Epidermal melanocyte (primary cell): ENCODE data around the gene ZSCAN25.
"Not testable (repeated sequence)": the region's sequence is repeated elsewhere in the genome, so short reads cannot be mapped to it uniquely, and the experiment has no call there.

Experiments
- DNase-seq: peaks from one replicate; pipeline ENCODE4 v3.0.0; 2011; ENCODE audit warnings: low spot score; ENCODE audit not compliant: insufficient read length

Gene ZSCAN25

DNA sequence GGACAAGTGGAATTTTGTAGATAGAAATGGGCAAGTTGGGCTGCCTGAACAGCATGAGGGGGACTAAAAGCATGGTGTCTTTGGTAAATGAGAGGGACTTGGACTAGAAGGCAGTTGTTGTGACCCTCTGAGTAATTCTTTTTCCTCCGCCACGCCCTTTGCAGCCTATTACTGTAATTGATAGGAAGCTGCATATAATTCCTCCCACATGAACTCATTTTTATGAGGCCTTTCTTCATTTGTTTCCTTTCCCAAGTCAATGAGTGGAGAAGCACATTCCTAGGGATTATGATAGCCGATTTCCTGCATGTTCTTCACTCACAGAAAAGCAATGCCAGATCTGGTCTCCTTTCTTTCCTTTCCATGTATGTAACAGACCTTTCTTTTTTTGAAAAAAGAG, 27.7 kb downstream of the ZSCAN25 start:
- no peak for DNase-seq

DNA sequence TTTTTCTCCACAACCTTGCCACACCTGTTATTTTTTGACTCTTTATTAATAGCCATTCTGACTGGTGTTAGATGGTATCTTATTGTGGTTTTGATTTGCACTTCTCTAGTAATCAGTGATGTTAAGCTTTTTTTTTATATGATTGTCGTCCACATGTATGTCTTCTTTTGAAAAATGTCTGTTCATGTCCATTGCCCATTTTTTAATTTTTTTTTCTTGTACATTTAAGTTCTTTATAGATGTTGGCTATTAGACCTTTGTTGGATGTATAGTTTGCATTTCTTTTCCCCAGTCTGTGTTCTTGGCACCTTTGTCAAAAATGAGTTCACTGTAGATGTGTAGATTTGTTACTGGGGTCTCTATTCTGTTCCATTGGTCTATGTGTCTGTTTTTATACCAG, 28.8 kb downstream of the ZSCAN25 start:
- no peak for DNase-seq

DNA sequence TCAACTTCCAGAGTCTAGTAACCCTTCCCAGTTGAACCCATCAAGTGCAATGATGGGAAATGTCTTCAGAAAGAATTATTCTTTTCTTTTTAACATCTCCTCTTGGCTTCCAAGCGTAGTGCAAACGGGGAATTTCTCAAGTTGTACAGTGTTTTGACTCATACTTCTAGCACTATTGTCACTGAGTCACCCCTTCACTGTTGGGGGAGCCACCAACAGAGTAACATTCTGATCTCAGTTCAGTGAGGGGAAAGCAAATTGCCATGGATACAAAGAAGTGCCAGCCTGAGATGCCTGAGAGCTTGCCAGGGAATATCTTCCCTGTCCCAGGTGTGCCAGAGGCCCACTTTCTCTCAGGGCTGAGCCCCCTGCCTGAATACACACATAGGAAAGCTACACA, 32.1 kb downstream of the ZSCAN25 start:
- no peak for DNase-seq

DNA sequence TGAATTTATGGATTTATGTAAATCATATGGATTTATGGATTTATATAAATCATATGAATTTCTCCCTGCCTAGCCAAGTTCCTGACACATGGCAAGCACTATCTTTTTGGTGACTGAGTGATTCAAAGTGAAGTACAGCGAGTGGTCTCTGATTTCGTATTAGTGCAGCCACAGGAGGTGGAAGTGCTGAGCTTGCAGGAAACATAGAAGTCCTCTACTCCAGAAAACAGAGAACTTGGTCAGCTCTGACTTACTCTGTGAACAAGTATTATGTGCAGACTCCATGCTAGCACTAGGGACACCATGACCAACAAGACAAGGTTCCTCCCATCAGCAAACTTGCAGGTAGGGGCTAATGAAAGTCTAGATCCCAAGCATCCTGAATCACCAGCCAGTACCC, 34.5 kb downstream of the ZSCAN25 start:
- no peak for DNase-seq

DNA sequence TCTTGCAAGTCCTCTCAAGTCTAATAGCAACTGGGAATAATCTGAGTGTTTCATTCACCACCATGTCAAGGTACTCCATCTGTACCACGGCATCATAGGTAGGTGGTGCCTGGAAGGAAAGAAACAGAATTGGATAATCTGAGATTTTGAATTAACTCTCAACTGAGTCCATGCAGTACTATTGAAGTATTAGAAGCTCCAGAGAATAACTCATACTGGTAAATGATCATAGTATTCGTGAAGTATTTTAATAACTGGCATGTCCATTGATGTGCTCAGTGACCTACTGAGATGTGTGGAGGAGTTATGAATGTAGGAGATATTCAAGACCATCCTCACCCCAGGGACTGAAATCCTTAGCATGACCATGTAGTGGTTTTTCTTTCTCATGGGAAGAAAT, 35.9 kb downstream of the ZSCAN25 start:
- no peak for DNase-seq

DNA sequence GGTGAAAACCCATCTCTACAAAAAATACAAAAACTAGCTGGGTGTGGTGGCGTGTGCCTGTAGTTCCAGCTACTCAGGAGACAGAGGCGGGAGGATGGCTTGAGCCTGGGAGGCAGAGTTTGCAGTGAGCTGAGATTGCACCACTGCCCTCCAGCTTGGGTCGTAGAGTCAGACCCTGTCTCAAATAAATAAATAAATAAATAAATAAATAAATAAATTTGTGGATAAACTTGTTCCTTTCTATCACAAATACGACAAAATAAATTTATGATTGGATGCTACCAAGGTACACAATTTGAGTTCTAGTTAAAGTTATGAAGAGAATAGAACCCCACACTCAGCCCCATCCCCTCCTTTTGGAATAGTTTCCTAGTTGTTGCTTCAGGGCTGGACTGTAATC, 36.5 kb downstream of the ZSCAN25 start:
- not testable (repeated sequence) for DNase-seq

DNA sequence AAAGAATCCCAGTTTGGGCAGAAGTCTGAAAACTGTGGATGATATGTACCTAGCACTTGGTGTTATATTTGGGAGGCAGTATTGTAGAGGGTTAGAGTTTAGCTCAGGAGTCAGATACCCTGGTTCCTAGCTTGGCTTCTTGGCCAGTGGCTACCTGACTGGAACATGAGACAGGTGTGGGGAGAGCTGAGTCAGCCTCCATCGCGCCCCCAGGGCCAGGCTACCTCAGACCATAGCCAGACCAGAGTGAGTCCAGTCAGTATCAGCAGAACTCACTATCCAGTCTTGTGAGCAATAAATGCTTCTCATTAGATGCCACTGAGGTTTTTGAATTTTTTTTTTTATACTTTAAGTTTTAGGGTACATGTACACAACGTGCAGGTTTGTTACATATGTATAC, 37.0 kb downstream of the ZSCAN25 start:
- DNase-seq, result no peak

DNA sequence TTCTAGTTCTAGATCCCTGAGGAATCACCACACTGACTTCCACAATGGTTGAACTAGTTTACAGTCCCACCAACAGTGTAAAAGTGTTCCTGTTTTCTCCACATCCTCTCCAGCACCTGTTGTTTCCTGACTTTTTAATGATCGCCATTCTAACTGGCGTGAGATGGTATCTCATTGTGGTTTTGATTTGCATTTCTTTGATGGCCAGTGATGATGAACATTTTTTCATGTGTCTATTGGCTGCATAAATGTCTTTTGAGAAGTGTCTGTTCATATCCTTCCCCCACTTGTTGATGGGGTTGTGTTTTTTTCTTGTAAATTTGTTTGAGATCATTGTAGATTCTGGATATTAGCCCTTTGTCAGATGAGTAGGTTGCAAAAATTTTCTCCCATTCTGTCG, 37.9 kb downstream of the ZSCAN25 start:
- DNase-seq, result not testable (repeated sequence)

DNA sequence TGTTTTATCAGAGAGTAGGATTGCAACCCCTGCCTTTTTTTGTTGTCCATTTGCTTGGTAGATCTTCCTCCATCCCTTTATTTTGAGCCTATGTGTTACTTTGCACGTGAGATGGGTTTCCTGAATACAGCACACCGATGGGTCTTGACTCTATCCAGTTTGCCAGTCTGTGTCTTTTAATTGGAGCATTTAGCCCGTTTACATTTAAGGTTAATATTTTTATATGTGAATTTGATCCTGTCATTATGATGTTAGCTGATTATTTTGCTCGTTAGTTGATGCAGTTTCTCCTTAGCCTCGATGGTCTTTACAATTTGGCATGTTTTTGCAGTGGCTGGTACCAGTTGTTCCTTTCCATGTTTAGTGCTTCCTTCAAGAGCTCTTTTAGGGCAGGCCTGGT, 41.1 kb downstream of the ZSCAN25 start:
- DNase-seq, result not testable (repeated sequence)

DNA sequence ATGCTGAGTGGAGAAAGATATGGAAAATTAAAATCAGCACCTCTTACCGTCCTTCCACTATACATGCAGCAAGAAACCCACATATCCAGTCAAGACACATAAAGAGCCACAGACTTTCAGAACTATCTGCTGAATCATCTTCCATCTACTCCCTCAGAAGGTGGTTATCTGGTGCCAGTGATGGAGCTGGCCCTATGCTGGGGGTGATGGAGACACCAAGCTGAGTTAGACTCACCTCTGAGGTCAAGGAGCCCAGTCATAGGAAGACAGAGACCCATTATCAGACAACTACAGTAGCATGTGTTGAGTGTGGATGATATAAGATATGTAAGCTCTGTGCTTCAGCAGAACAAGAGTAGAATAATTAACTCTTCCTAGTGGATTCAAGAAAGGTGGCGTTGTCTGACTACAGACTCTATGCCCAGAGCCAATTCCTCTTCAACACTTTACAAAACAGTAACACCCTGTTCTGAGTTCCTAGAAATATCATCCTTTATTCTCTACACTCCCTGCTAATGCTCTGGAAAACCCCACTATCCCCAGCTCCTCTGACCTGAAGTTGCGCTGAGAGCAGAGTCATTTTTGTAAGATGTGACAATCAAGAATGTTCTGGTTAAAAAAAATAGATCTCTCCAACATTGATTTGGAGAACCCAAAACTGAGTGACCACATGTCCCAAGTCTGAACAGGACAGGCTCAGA, 48.7 kb downstream of the ZSCAN25 start:
- no peak for DNase-seq

DNA sequence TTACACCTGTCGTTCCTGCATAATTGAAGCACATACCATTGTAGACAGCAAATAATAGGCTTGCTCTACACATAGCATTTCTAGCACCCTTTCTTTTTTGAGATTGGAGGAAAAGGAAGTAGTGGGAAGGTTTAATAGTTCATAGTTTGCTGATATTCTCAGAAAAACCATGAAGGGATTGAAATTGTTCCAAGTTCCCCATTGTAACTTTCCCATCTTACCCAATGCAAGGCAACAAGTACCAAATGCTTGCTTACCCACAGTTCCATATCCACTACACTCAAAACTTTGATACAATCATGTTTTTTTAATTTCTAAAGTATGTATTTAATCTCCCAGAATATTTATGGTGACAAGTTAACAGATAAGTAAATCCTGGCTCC, 49.3 kb downstream of the ZSCAN25 start:
- no peak for DNase-seq

DNA sequence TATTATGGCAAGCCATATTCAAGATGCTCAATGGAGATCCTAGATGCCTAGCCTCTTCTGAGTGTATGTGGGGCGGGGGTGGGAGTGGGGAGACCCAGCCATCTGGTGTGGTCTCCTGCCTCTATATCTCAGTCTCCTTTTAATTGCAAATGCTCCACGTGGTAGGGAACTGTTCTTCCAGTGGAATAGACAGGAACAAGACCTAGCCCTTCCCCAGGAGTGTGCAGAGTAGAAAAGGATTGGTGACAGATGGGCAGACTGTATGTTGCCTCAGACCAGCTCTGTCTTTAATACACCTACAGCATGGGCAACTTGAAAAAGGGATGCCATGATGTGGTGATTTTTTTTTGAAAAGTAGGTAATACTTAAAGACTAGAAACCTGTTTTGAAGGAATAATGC, 50.4 kb downstream of the ZSCAN25 start:
- no peak for DNase-seq

DNA sequence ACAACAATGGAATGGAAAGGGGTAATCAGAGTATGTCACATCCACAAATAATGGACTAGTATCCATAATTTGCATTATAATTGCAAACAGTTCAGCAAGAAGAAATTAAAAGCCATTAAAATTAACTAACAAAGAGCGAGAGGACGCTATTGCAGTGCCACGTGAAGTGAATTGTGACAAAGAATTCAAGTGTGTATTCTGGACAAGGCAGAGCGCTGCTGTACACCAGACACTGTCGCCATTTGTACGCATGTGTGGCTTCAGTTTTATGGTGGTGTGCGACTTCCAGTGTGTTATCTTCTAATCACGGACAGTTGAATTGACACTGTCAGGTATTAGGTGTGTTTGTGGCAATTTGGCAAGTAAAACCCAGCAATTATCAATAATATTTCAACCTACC, 51.8 kb downstream of the ZSCAN25 start:
- DNase-seq, result no peak

DNA sequence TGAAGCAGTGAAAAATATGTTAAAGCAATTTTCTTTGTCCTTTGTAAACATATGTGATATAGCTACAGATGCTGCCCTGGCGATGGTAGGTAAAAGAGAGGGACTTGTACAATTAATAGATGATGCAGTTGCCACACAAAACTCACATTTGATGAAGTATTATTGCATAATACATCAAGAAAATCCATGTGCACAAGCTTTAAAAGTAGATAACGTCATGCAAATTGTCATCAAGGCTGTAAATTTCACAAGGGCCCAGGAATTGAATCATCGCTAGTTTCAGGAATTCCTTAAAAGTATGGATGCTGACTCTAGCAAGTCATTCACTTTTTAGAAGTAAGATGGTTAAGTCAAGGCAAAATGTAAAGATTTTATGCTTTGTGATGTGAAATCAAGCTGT, 53.0 kb downstream of the ZSCAN25 start:
- no peak for DNase-seq

DNA sequence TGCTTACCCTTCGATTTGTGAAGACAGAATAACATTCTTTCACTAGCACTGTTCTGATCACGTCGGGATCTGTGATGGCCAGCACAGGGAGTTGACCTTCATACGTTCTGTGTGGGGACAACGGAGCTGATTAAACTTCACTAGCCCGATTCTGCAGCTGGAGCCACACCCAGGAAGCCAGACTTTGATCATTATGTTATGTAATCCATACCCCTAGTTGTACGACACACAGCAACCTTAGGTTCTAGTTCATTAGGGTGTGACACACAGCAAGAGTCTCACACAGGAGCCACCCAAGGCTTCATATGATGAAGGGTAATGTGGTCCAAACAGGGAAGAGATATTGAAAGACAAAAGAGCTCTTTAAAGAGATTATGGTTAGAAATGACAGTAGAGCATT, 55.8 kb downstream of the ZSCAN25 start:
- DNase-seq, result no peak

DNA sequence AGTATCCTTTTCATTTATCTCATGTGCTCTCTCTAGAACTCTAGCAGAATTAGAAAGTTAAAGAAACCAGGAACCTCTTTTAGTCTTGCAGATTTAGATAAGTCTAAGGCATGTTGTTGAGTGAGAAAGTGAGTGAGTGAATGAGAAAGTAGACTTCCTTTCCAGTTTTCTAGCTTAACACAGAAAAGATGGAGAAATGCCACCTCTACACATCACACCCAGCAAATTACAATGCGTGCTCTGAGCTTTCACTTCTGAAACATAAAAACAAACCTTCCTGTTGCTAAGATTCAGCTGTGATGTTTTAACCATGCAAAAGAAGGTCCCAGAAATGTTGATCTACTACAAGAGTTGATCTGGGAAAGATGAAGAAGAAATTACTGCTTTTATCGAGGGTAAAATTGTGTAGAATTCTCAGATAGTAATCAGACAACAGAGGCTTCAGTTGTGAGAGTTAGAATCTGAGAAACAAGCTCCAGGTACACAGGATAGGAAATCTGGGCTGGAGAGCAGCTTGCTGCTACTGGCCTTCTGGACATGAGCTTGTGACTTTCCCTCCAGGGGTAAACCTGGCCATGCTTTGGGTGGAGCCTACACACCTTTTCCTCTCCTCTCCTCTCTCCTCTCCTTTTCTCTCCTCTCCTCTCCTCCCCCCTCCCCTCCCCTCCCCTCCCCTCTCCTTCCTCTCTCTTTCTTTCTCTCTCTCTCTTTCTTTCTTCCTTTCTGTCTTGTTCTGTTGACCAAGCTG, 58.4 kb downstream of the ZSCAN25 start:
- no peak for DNase-seq

DNA sequence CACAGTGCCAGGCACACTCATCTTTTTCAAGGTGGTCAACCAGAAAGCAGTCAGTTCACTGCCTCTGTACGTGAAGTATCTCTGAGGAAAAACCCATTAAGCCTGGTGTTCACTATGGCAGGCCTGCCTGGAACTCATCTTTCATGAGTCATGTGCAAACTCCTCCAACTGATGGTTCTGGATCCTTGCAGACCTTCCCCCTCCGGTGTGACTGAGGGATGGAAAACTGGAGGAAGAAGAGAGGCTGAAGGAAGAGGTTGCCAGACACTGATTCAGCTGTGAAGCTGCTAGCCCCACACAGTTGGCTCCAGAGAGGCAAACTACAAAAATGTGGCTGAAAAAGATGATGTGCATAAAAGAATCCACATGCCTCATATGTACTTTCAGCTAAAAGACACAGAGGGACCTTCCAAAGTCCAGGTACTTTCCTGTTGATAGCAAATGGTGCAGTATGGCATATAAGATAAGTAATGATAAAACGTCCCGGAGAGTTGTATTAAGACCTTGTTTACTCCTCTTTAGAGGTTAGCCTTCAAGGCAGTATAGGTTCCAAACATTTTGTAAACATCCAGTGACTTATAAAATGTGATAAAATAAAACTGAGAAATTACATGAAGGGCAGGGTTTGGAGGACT, 60.4 kb downstream of the ZSCAN25 start:
- no peak for DNase-seq

DNA sequence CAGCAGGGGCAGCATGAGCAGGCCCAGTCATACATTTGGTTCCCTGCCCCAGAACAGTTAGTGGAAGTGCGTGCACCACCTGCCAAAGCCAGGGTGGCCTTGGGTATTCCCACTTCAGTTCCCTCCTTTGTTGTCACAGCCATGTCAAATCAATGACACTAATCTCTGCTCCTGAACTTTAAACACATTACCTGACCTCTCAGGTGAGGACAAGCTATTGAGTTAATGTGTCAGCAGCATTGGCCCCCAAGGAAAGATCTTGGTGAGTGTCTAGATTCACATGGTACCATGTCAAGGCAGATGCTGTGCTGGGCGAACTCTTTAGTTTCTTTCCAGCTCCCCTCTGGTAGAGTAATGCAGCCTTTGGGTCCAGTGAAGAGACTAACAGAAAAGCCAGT, 60.9 kb downstream of the ZSCAN25 start:
- DNase-seq, result no peak

DNA sequence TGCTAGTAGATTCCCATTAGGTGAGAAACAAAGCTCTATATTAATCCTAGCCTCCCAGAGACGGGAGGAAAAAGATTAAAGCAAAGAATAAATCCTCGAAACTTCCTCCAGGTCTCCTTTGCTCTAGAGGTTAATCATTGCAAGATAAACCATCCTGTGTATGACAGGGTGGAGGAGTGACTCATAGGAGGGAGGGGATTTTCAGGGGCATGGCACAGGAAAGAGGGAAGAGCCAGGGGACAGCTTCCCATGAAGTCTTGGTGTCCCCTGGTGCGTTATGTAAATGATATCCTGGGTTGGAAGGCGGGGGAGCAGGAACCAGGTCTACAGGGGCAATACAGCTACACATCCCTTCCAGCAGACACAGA, 62.3 kb downstream of the ZSCAN25 start:
- DNase-seq, result no peak

DNA sequence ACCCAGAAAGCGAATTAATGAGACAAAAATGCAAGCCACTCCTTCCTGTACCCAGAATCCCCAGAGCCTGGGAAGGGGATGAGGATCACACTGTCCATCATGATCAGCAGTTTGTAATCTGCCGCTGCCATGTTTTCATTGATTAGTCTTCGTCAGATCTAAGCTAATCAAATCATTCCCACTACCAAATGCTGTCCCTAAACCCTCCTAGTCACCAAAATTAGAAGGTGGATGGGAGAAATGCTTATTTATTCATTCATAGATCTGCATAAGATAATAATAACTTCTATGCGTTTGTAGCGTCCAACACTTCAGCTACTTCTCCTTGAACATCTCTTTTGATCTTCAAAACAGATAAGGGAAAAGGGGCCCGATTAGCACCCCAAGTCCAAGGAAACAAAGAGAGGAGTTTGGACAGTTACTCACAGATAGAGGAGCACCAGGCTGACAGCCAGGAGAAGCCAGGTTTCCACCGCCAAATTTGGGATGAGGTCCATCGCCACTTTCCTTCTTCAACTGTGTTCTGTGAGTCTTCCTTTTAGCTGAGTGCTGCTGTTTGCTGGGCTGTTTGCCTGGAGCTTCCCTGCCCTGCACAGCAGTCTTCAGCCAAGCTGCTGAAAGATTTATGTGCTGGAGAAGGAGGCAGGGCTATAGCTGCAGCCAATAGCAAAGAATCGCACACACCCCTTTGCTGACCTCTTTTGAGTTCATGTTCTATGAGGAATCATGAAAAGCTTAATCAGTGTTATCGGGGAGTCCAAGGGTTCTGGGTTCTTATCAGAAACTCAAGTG, 62.9 kb downstream of the ZSCAN25 start, which contains the start of gene CYP3A5:
Gene CYP3A5 (minus strand): TSS at position 597 of the 792 bp plus-strand sequence. CDS start 100 bp downstream, at position 497.
- no peak for DNase-seq
